ENCODE measurements around the gene ARHGAP8. TPM values are rescaled to one million over a fixed set of nuclear protein-coding genes. Genes with fewer than 3 reads are reported as not detected.

ARHGAP8 gene
- total RNA-seq, result 1.1 TPM

DNA sequence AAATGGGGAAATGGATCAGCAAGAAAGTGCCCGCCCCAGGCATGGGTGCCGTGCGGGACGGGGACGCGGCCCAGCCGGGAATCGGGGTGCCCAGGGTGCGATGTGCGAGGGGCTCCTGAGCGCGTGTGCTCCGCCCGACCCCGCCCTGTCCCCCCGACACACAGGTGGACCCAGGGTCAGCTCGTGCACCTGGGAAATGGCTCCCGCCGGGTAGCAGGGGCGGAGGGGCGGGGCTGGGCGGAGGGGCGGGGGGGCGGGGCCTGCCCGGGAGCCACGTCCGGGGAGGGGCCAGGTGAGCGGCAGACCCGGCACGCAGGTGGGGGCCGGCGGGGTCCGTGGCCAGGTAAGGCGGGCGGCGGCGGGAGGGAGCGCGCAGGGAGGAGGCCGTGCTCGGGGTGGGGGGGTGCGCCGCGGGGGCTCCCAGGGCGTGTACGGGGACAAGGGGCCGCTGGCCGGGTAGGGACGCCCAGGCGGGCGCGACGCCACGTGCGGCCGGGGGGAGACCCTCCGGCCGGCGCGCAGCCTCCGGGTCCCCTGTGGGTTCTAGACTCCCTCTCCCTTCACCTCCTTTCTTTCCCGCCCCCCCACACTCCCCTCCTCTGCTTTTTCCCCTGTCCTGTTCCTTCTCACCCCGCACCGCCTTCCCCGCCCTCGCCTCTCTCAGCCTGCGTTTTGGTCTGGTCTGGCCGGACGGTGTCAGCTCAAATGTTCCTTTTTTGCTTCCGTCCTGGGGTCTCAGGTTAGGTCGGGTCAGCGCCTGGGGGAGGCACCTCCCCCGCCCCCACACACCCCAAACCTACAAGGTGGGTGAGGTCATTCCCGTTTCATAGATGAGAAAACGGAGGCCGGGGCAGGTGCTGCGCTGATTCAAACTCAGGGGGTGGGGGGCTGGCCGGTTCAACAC, at the start of gene ARHGAP8:
Gene ARHGAP8 (plus strand): TSS at position 291 of the 904 bp plus-strand sequence. CDS start 33,953 bp downstream, outside the sequence.
- DNase-seq, result no peak

DNA sequence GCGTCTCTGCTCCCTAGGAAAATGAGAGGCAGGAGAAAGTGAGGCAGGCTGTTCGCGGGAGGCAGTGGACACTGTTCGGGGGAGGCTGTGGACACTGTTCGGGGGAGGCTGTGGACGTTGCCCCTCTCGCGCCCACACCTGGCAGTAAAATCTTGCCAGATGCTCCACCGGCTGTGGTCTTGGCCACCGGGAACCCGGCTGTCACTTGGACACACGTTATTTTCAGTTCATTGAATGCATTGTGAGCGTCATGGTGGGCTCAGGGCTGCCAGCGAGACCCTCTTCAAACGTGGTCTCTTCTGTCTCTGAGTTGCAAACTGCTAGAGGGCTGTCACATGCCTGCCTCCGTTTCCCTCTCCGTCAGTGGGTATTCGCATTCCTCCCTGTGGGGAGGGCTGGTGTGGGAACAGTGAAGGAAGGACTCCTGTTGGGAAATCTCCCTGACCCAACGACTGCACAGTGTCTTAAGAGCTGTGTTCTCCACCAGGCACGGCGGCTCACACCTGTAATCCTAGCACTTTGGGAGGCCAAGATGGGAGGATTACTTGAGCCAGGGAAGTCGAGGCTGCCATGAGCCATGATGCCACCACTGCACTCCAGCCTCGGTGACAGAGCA, 49.0 kb upstream of the ARHGAP8 start:
- DNase-seq, result peak; percentile 50

DNA sequence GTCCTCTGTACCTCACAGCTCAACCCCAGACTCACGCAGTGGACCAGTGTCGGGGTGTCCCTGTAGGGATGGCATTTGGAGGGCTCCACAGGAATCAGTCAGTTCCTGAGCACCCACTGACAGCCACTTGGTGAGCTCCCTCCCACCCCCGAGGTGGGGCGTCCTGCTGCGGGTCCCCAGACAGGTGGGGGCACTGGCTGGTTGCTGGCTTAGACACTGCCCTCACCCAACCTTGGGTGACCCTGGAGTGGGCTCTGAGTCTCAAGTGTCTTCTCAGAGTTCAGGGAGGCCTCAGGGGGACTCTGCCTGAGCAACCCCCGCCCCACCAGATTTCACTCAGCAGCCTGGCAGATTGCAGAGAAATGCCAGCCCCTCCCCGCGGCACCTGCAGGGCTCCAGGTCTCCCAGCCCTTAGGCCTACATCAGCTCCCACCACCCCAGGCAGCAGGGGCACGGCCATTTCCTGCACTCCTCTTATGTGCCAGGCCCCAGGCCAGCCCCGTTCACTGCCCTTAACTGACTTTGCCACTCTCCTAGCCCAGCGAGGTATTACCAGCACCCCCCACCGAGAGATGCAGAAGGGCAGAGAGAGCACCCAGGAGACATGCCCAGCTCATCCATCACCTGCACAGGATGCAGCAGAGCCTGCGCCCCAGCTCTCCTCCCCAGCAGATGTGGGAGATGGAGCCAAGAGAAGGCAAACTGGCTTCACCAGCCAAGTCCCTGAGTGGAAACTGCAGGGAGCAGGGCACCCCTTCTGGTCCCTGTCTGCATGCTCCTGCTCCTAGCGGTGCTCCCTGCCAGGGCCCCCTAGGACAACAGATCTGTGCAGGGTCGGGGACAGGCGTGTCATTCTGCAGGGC, 48.0 kb upstream of the ARHGAP8 start:
- no peak for DNase-seq

DNA sequence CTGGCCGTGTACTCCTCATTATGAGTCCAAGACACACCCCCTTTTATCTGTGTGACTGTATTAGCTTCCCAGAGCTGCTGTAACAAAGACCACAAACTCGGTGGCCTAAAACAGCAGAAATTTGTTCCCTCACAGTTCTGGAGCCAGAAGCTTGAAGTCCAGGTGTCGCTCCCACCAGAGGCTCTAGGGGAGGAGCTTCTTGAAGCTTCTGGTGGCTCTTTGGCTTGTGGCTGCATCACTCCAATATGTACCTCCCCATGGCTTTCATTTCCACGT, 47.4 kb upstream of the ARHGAP8 start:
- no peak for DNase-seq

DNA sequence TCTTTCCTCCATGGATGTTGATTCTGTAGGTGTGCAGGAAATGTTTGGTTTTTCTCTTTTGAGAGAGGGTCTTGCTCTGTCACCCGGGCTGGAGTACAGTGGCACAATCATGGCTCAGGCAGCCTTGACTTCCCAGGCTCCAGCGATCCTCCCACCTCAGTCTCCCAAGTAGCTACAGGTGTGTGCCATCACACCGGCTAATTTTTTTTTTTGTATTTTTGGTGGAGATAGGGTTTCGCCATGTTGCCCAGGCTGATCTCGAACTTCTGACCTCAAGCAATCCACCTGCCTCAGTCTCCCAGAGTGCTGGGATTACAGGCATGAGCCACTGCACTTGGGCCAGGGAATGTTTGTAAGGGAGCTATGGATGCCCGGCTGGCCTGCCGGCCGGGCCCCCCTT, 45.9 kb upstream of the ARHGAP8 start:
- DNase-seq, result no peak

DNA sequence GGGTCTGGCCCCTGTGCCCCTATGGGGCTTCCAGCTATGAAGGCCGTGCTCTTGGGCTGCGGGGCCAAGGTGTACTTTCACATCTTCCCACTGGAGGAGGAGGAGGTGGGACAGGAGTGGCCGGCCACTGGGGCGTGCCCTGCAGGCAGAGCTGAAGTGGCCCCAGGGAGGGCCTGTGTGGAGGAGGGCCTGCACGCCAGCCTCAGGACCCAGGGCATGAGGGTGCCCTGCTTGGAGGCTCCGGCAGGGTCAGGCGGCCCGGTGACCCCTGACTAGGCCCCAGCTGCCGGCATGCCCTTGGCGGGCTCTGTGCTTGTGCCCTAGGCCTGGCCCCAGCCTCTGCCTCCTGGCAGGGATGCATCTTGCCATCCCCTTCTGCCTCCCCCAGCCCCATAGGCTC, 45.2 kb upstream of the ARHGAP8 start:
- no peak for DNase-seq

DNA sequence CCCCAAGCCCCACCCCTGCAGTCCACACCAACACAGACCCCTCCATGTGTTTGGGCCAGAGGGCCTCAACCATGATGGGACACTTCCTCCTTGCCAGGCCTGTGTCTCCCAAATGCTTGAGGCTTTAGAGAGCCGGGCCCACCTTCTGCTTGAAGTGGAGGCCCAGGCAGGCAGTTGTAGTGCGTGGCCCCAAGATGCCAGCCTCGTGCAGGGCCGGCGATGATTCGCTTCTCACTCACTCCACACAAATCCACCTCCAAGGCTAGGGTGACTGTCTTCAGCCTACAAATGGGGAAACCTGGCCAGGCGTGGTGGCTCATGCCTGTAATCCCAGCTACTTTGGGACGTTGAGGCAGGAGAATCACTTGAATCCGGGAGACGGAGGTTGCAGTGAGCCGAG, 44.6 kb upstream of the ARHGAP8 start:
- DNase-seq, result no peak

DNA sequence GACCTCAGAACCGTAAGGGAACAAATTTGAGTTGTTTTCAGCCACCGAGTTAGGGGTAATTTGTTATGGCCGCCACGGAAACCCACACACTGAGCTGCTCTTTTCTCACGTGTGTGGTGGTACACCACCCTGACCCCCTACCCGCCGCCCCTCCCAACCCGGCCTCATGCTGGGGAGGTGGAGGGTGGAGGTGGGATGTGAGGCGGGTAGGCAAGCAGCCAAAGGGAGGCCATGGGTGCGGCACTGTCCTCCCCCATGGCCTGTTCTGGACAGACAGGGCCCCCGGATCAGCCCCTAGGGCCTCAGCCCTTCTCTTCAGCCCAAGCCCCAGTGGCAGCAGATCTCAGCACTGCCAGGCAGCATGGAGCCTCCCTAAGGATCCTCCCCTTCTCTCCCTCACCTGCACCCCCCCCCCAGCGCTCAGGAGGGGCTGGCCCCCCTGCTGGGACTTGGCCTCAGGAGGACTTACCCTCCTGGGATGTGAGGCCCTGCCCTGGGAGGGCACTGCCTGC, 42.4 kb upstream of the ARHGAP8 start:
- no peak for DNase-seq

DNA sequence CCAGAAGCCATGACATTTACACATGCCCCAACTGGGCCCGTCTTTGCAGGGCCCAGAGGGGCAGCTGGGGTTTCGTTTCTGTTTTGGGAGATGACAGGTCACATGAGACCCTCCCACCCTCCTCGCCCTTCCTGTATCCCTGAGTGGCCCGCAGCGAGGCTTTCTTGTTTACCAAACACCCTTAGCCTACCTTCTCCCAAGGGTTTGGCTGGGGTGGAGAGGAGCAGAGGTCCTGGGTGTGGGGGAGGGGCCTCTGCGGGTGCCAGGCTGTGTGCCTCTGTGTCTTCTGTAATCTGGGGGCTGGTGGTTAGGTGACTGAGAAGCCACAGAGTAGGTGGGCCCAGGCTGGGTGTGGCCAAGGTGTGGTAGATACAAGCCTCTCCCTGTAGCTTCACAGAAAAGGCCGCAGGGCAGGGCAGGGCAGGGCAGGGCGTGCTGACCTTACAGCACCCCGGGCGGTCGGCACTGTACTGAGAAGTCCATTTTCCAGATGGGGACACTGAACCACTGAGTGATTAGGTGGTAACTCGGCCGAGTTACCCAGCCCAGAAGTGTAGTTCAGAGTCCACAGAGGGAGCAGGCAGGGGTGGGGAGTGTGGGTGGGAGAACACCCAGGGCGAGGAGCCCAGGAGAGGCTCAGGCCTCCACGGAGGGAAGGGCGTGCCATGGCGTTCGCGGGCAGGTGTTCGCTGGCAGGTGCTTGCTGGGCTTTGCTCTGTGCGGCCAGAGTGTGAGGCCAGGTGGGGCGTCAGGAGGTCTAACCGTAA, 41.7 kb upstream of the ARHGAP8 start:
- no peak for DNase-seq

DNA sequence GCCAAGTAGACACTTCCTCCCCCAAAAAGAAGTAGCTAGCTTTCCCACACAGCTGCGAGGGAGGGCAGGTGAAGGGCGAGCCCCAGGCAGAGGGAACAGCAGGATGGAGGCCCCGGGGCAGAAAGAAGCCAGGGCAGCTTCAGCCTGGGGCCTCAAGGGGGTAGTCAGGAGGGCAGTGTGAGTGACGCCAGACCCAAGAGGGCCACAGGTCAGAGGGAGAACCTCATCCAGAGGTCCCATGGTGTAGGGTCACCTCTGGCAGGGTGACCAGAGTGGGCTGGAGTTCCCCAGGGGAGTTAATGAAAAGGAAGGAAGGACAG, 41.2 kb upstream of the ARHGAP8 start:
- DNase-seq, result no peak

DNA sequence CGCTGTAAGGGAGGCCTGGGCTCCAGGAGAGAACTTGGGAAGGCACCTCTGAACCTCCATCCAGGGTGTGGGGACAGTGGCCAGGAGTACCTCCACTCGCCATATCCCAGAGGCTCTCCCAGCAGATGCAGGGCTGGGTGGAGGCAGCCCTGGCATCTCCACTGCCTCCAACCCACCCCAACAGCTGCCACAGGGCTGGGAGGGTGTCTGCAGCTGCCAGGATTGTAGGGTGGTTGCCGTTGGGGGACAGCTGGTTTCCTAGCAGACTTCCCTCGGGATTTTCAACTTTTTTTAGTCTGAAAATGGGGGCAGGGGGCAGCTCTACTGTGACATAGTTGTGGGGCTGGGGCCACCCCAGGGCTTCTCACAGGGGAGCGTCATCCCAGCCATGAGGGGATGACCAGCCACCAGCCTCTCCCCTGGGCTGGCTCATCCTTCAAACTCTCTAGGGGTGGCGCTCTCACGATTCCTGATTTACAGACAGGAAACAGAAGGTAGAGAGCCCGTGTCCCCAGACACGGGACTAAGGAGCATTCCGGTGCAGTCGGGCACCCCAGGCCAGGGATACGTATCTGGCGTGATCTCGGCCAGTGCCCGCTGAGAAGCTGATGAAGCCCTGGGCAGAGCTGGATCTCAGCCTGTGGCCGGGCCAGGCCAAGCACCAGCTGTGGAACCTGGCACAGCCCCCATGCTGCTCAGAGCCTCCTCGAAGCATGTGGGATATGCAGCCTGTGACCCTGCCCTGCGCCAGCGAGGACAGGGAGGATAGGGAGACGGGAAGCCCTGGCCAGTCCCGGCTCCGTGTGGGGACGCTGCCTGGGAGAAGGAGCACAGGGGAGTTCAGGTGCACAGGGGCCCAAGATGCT, 40.5 kb upstream of the ARHGAP8 start:
- peak; percentile 91 for DNase-seq

DNA sequence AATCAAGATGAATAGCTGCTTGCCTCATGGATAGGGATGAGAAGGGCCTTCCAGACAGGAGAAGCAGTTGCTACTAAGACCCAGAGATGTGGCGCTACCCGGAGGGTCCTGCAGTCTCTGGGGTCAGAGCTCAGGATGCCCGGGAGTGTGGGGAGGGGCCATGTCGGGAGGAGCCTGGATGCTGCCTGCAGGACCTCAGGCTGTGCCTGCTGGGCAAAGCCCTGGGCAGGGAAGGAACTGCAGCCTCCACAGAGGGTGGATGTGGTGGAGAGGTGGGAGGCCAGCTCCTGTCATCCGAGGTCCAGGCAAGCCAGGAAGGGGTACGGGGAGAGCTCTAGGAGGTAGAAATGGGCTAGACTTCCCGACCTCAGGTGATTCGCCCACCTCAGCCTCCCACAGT, 39.4 kb upstream of the ARHGAP8 start:
- no peak for DNase-seq

DNA sequence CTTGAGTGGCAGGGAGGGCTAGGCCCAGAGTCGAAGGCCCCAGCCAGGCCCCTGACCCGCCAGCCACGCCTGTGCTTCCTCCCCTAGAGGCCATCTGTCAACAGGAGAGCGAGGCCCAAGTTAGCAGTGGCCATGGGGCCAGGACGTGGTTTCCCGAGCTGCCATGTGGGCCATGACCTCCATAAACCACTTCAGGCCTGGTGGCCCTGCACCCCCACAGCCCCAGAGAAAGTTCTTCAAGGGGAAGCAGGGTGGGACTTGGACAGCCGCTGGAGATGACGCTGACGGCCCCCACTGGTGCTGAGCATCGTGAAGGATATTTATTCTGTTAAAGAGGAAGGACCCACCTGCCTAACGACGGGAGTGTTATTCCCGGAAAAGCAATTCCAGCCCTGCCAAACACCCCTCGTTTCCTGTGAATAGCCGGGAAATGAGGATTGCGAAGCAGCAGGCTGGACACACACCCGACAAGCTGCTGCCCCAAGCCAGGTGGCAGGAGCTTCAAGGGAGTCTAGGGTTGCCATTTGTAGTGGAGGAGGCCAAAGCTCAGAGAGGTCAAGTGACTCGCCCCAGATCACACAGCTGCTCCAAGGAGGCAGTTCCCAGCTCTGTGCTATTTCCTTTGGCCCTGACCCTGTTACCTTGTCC, 37.5 kb upstream of the ARHGAP8 start:
- no peak for DNase-seq

DNA sequence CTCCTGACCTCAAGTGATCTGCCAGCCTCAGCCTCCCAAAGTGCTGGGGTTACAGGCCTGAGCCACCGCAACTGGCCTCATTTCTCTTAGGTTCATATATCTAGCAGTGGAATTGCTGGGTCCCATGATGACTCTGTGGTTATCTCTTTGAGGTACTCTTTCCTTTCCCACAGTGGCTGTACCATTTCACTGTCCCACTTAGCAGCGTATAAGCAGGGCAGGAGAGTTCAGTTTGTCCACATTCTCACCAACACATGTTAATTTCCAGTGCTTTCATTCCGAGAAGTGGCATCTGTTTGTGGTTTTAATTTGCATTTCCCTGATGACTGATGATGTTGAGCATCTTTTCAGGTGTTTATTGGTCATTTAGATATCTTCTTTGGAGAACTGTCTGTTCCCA, 34.0 kb upstream of the ARHGAP8 start:
- DNase-seq, result no peak

DNA sequence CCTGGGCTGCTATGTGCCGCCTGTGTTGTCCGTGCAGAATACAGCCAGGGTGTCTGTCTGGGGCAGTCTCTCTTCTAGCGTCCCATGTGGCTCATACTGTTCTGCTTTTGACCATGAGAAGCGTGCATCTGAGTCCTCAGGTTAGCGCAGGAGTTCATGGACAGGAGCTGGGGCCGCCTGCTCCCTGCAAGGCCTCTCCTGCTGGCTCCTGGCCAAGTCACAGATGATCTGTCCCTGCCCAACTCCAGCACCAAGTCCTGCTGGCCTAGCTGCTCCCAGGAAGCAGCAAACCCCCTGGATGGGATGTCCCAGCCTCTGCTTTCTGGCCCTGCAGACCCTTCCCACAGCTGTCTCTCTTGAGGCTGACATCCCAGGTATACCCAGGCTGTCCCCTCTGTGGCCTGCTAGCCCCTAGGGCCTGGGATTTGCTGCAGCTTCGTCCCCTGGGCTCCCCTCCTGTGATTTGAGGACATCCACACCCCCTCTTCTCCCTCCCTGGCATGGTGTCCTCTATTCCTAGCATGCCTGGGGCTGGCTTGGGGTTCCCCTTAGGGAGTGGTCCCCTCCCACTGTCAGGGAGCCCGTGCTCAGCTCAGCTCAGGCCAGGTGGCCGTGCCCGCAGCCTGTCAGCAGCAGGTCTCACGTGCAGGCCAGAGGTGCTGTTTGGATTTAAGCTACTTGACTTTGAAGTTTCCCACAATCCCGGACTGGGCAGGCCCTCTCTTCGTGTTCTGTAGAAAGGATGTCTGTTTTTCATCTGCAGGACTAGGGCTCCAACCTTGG, 32.6 kb upstream of the ARHGAP8 start:
- DNase-seq, result peak; percentile 76

DNA sequence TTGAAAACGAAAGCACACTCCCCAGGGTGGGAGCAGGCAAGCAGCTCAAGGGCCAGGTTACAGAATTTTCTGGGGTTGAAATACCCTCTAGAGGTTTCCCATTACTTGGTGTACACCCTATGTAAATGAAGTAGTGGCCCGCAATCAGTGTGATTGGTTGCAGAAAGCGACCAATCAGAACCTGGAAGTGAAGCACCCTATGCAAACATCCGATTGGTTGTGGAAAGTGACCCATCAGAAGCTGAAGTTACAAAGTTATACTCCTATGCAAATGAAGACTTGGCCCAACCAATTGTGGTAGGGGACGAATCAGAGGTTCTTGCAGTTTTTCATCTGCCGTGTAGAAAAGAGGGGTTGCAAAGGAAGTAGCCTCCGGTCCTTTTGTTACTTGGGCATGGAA, 31.2 kb upstream of the ARHGAP8 start:
- peak; percentile 87 for DNase-seq

DNA sequence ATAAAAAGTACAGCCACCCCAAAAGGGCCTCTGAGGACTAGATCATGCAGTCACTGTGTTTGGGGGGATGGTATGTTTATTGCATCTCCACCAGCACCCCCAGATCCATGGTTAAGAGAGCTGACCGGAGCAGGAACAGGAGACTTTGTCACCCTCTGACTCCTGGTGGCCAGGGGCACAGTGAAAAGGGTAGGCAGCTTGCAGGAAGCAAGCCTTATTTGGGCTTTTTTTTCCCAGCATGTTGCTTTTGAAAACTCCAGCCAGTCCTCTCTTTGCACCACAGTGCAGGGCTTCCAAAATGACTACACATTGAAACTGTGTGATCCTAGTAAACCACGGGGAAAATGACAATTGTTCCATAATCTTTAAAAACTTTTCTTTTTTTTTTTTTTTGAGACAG, 29.8 kb upstream of the ARHGAP8 start:
- no peak for DNase-seq

DNA sequence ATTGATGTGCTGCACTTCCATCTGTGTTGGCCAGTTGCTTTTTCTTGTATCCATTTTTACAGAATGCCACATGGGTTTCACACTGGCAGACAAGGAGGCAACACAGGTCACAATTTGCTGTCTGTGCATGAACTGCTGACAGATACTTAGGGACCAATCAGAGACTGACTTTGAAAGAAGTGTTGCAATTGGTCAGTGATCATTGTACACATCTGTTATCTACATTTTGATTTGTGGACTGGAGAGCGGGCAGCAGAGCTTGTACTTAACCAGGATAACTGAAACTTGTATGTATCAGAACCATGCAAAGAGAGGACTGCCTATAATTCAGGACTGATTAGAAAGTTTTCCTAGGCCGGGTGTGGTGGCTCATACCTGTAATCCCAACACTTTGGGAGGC, 28.6 kb upstream of the ARHGAP8 start:
- DNase-seq, result no peak

DNA sequence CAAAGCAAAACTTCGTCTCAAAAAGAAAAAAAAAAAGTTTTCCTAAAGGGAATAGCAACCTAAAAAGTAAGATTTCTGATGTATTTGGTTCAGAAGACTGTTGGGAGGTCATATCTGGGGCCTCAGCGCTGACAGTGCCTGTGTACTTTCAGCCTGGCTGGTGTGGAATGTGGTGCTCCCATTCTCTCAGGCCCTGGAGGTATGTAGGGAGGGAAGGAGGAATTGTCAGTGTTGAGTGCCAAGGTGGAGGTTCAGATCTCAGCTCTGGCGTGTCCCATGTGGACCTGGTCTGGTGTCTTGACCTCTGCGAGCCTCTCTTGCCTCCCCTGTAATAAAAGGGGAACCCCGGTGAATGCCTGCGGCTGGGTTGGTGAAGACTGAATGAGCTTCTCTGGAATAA, 28.0 kb upstream of the ARHGAP8 start:
- no peak for DNase-seq

DNA sequence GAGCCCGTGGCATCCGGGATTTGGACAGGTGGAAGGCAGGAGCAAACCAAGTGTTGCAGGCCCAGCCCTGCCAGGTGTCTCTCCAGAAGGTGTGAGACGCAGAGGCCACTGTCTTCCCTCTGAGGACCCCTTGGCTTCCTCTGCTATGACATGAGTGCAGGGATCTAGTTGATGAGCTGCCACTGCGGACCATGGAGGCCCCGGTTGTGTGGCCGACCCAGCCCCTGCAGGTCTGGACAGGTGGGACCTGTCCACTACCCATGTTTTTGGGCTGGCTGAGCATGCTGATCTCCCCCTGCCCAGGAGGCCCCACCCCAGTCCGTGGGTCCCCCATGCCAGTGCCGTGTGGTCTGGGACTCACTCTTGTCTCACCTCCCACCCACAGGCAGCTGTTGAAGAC, 27.5 kb upstream of the ARHGAP8 start:
- DNase-seq, result no peak

All from tongue (tissue), 2 donors.